CD4-positive, alpha-beta T cell (primary cell): ENCODE measurements around the gene PRR20D. TPM values are rescaled to one million over a fixed set of nuclear protein-coding genes. Genes with fewer than 3 reads are reported as not detected.
"Not testable (repeated sequence)": the region's sequence is repeated elsewhere in the genome, so short reads cannot be mapped to it uniquely, and the experiment has no call there.

ENCODE experiments used
- ATAC-seq: fragments of 200-7000 bp; cut with Tn5 transposase; one replicate; pipeline ENCODE4 v1.10.0; 2022; ENCODE audit warnings: mild to moderate bottlenecking; ENCODE audit not compliant: poor library complexity
- CTCF ChIA-PET: fragments of 350-600 bp; sonication (Branson Sonifier 250); formaldehyde crosslinking; loops from one replicate; lab custom pipeline; 2021; ENCODE audit warnings: antibody characterized with exemption, inconsistent platforms; lab: Charles Lee
- POLR2A ChIA-PET: fragments of 350-600 bp; sonication (Branson Sonifier 250); formaldehyde crosslinking; loops from one replicate; lab custom pipeline; 2021; ENCODE audit warnings: antibody characterized with exemption, inconsistent platforms; lab: Charles Lee
- DNase-seq, 14 experiments: peaks; one replicate each; pipeline ENCODE4 v3.0.0-alpha.2; 2013 to 2020; ENCODE audit warnings: mixed read lengths in 2 of 14
- H3K27ac ChIP-seq, 2 donors: one replicate each; pipeline versions ENCODE4 v1.5.1 to v1.7.0; 2013; ENCODE audit warnings: low read length in 2 of 2, low read depth in 1 of 2, mild to moderate bottlenecking in 1 of 2
- H3K27me3 ChIP-seq, 2 experiments: 1 replicate in 1 of 2; 2 replicates in 1 of 2; pipeline versions ENCODE4 v1.6.1 to v1.7.0; 2013; ENCODE audit warnings: low read length in 2 of 2, control low read depth in 1 of 2, mild to moderate bottlenecking in 1 of 2, moderate library complexity in 1 of 2; ENCODE audit not compliant: insufficient read depth in 2 of 2, control insufficient read depth in 1 of 2
- H3K36me3 ChIP-seq: one replicate; pipeline ENCODE4 v1.6.1; 2013; ENCODE audit warnings: low read length, control low read depth; ENCODE audit not compliant: insufficient read depth
- H3K4me1 ChIP-seq: one replicate; pipeline ENCODE4 v1.6.1; 2013; ENCODE audit warnings: low read length, control low read depth; ENCODE audit not compliant: insufficient read depth
- H3K4me3 ChIP-seq: one replicate; pipeline ENCODE4 v1.5.1; 2013; ENCODE audit warnings: mild to moderate bottlenecking, low read length, moderate library complexity
- H3K9me3 ChIP-seq, 2 experiments: 1 replicate in 1 of 2; 2 replicates in 1 of 2; pipeline versions ENCODE4 v1.6.1 to v1.7.0; 2013; ENCODE audit warnings: low read length in 2 of 2, mild to moderate bottlenecking in 2 of 2, control low read depth in 1 of 2, moderate library complexity in 1 of 2; ENCODE audit not compliant: control insufficient read depth in 1 of 2, insufficient read depth in 1 of 2
- H3K27ac Mint-ChIP-seq: one replicate; pipeline ENCODE4 v1.8.0; 2020; ENCODE audit warnings: mixed read lengths
- H3K27me3 Mint-ChIP-seq: one replicate; pipeline ENCODE4 v1.8.0; 2021; ENCODE audit warnings: mixed read lengths
- H3K36me3 Mint-ChIP-seq: one replicate; pipeline ENCODE4 v1.8.0; 2021; ENCODE audit warnings: low read depth, mixed read lengths
- H3K4me1 Mint-ChIP-seq: one replicate; pipeline ENCODE4 v1.8.0; 2021; ENCODE audit warnings: low read depth, mixed read lengths
- H3K4me3 Mint-ChIP-seq: one replicate; pipeline ENCODE4 v1.8.0; 2020; ENCODE audit warnings: mild to moderate bottlenecking, mixed read lengths
- H3K9me3 Mint-ChIP-seq: one replicate; pipeline ENCODE4 v1.8.0; 2020; ENCODE audit warnings: mixed read lengths
- intact Hi-C, 2 experiments: fragments of 100-400 bp; cut with DNase I in 1 of 2; cut with micrococcal nuclease in 1 of 2; formaldehyde crosslinking; loops; one replicate each; pipeline versions ENCODE4 v1.15.1 to v1.9.0; 2023 to 2025; cut with DNase I, micrococcal nuclease
- total RNA-seq, 174 experiments: library from RNA in 2 of 174; stranded (reverse) in 2 of 174; gene quantifications; one replicate each; pipeline ENCODE4 v1.2.3 and lab custom pipeline; 2021 to 2026
- TF ChIP-seq, protein P1 (sequence below): fragments of 200-600 bp; IDR thresholded peaks from one replicate; pipeline ENCODE4 v1.8.0; 2022; ENCODE audit warnings: antibody characterized with exemption, mild to moderate bottlenecking

PRR20D gene
- total RNA-seq, 2 experiments from 2014 or later: not detected

DNA sequence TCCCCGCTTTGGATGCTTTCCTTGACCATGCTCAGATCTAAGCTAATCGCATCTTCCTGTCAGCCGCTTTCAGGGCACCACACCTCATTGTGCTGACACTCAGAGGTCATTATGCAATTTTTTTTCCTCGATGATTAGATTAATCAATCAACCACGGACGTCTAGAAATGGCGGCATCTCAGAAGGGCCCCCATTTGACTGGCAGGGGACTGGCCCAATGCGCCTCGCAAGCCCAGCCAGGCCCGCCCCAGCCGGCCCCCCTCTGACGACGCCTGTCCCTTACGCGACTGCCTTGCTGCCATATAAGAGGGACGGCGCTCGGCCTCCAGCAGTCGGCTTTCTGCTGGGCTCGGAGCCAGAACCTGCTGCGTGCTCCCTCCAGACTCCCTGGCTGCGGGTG lies 13.2 kb upstream of the PRR20D start, which contains the start of gene PRR20B:
Gene PRR20B, plus strand, starts transcription at position 301 of the 400 bp plus-strand sequence. CDS start 387 bp downstream, outside the sequence.
- intact Hi-C loops, H3K27me3 Mint-ChIP-seq, H3K4me3 Mint-ChIP-seq: not testable (repeated sequence)

DNA sequence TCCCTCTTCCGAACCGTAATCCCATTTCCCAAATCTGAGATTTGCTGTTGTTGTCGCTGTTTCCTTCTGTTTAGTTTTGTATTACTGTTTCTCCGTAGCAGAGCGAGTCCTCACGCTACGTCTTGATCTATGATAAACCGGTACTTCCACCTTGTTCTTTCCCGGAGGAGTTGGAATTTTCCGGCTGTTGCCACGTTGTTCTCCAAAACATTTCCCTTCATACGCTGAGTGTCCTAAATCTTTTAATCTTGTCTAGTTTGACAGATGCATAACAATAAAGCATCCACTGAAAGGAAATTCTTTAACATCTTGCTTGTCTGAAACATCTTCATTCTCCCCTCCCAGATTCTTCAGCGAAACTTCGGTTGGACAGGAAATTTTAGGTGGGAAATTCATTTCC lies 12.3 kb upstream of the PRR20D start:
- H3K9me3 ChIP-seq, H3K36me3 ChIP-seq, CTCF ChIA-PET, H3K27me3 ChIP-seq, DNase-seq, H3K9me3 Mint-ChIP-seq, H3K27me3 Mint-ChIP-seq, H3K27ac Mint-ChIP-seq, H3K4me1 Mint-ChIP-seq, POLR2A ChIA-PET, intact Hi-C loops, H3K4me1 ChIP-seq, ATAC-seq, H3K36me3 Mint-ChIP-seq, H3K4me3 Mint-ChIP-seq, H3K4me3 ChIP-seq, H3K27ac ChIP-seq: not testable (repeated sequence)

More for the DNA sequence above, 13.2 kb upstream of the PRR20D start, which contains the start of gene PRR20B:
- H3K9me3 Mint-ChIP-seq, H3K27ac Mint-ChIP-seq, H3K36me3 ChIP-seq, H3K36me3 Mint-ChIP-seq, H3K4me1 Mint-ChIP-seq, POLR2A ChIA-PET, H3K27ac ChIP-seq, H3K27me3 ChIP-seq, H3K4me3 ChIP-seq, DNase-seq, H3K4me1 ChIP-seq, CTCF ChIA-PET, H3K9me3 ChIP-seq, ATAC-seq: not testable (repeated sequence)

DNA sequence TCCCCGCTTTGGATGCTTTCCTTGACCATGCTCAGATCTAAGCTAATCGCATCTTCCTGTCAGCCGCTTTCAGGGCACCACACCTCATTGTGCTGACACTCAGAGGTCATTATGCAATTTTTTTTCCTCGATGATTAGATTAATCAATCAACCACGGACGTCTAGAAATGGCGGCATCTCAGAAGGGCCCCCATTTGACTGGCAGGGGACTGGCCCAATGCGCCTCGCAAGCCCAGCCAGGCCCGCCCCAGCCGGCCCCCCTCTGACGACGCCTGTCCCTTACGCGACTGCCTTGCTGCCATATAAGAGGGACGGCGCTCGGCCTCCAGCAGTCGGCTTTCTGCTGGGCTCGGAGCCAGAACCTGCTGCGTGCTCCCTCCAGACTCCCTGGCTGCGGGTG lies 6.7 kb upstream of the PRR20D start, which contains the start of gene PRR20C:
Gene PRR20C, plus strand, starts transcription at position 301 of the 400 bp plus-strand sequence. CDS start 387 bp downstream, outside the sequence.
- H3K27ac Mint-ChIP-seq, H3K4me3 ChIP-seq, ATAC-seq, H3K9me3 ChIP-seq, intact Hi-C loops, DNase-seq, POLR2A ChIA-PET, H3K36me3 Mint-ChIP-seq, H3K9me3 Mint-ChIP-seq, H3K27me3 ChIP-seq, H3K4me1 Mint-ChIP-seq, H3K27ac ChIP-seq, H3K27me3 Mint-ChIP-seq, H3K4me3 Mint-ChIP-seq, H3K36me3 ChIP-seq, H3K4me1 ChIP-seq, CTCF ChIA-PET: not testable (repeated sequence)

DNA sequence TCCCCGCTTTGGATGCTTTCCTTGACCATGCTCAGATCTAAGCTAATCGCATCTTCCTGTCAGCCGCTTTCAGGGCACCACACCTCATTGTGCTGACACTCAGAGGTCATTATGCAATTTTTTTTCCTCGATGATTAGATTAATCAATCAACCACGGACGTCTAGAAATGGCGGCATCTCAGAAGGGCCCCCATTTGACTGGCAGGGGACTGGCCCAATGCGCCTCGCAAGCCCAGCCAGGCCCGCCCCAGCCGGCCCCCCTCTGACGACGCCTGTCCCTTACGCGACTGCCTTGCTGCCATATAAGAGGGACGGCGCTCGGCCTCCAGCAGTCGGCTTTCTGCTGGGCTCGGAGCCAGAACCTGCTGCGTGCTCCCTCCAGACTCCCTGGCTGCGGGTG lies 6.5 kb downstream of the PRR20D start, which contains the start of gene PRR20E:
Gene PRR20E, plus strand, starts transcription at position 301 of the 400 bp plus-strand sequence. CDS start 387 bp downstream, outside the sequence.
- H3K36me3 ChIP-seq, H3K4me1 Mint-ChIP-seq, DNase-seq, H3K4me3 Mint-ChIP-seq, H3K27me3 Mint-ChIP-seq, ATAC-seq, intact Hi-C loops, CTCF ChIA-PET, H3K9me3 ChIP-seq, H3K27ac ChIP-seq, POLR2A ChIA-PET, H3K9me3 Mint-ChIP-seq, H3K4me3 ChIP-seq, H3K27me3 ChIP-seq, H3K4me1 ChIP-seq, H3K36me3 Mint-ChIP-seq, H3K27ac Mint-ChIP-seq: not testable (repeated sequence)

DNA sequence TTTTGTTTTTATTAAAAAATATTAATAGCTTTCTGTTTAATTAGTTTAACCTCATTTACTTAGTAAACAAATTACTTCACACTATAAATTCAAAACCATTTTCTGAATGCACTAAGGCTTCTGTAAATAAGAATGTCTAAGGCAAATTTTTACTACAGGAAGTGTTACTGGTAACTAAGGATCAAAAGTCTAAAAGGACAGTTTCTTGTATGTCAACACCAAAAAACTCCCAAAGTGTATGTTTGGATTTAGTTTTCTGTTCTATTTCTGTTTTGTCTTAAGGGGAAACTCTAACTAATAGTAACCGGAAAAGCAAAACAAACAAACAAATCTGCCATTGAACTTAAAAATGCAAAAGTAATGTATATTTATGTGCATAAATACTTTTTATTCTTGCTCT lies 31.2 kb downstream of the PRR20D start:
- CTCF ChIA-PET: no interaction called here
- TF ChIP-seq, protein P1, sequence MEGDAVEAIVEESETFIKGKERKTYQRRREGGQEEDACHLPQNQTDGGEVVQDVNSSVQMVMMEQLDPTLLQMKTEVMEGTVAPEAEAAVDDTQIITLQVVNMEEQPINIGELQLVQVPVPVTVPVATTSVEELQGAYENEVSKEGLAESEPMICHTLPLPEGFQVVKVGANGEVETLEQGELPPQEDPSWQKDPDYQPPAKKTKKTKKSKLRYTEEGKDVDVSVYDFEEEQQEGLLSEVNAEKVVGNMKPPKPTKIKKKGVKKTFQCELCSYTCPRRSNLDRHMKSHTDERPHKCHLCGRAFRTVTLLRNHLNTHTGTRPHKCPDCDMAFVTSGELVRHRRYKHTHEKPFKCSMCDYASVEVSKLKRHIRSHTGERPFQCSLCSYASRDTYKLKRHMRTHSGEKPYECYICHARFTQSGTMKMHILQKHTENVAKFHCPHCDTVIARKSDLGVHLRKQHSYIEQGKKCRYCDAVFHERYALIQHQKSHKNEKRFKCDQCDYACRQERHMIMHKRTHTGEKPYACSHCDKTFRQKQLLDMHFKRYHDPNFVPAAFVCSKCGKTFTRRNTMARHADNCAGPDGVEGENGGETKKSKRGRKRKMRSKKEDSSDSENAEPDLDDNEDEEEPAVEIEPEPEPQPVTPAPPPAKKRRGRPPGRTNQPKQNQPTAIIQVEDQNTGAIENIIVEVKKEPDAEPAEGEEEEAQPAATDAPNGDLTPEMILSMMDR: no peak
- H3K36me3 Mint-ChIP-seq: no peaks in the 10 kb centered on the region

More for the DNA sequence above, 31.2 kb downstream of the PRR20D start:
- POLR2A ChIA-PET: no interaction called here
- H3K4me1 Mint-ChIP-seq: no peaks in the 10 kb centered on the region
- Histone ChIP-seq H3K4me3 (no peak overlapping the region), H3K4me1 (no peaks in the 10 kb centered on the region), H3K9me3 (no peaks in the 10 kb centered on the region), H3K27ac (no peak overlapping the region), H3K27me3 (no peaks in the 10 kb centered on the region), H3K36me3 (no peaks in the 10 kb centered on the region)
- DNase-seq (no peak), ATAC-seq (no peak)
- H3K4me3 Mint-ChIP-seq: no peak overlapping the region
- intact Hi-C loops: no loop called here
- no peaks in the 10 kb centered on the region for H3K27me3 Mint-ChIP-seq
- H3K27ac Mint-ChIP-seq: no peak overlapping the region
- H3K9me3 Mint-ChIP-seq: no peaks in the 10 kb centered on the region
